ENCODE results near the gene AGK. TPM values are rescaled to one million over a fixed set of nuclear protein-coding genes. Genes with fewer than 3 reads are reported as not detected.

Gene AGK
- total and polyA plus RNA-seq, 2 donors (not counting 1 experiment from before 2014, with no cell fraction given): 12.8 to 26.1 TPM

GRCh38 chr7:141663081-141663849 lies 112.1 kb downstream of the AGK start:
- Histone ChIP-seq H2AFZ (ENCODE audit: insufficient read depth, low read depth, low read length, poor library complexity, severe bottlenecking) (no peak overlapping the region), H3K27ac (ENCODE audit: low read length in 2 of 2) (peak overlapping the region in 1 of 2 donors; percentile 21), H3K27me3 (replicated peaks in 1 of 4; ENCODE audit: control extremely low read depth in 1 of 4, control insufficient read depth in 3 of 4, insufficient read depth in 4 of 4, low read length in 3 of 4) (no peaks in the 10 kb centered on the region), H3K36me3 (replicated peaks in 1 of 2; ENCODE audit: control extremely low read depth in 1 of 2, control insufficient read depth in 1 of 2, extremely low read depth in 1 of 2, insufficient read depth in 2 of 2, low read length in 1 of 2) (peaks cover 3 to 57% of the 10 kb centered on the region in 2 experiments), H3K9me3 (ENCODE audit: control extremely low read depth in 1 of 3, control insufficient read depth in 2 of 3, insufficient read depth in 1 of 3, low read length in 2 of 3) (no peaks in the 10 kb centered on the region), H3K4me3 (ENCODE audit: control extremely low read depth in 1 of 5, extremely low read depth in 1 of 5, insufficient read depth in 1 of 5, low read depth in 2 of 5, low read length in 4 of 5) (no peak overlapping the region), H3K79me2 (ENCODE audit: control insufficient read depth, insufficient read depth, low read length) (no peaks in the 10 kb centered on the region), H3K4me2 (replicated peaks; ENCODE audit: low read depth, low read length, poor library complexity, severe bottlenecking) (no peak overlapping the region), H3K4me1 (ENCODE audit: control insufficient read depth in 2 of 2, insufficient read depth in 2 of 2, low read length in 2 of 2) (no peaks in the 10 kb centered on the region), H4K20me1 (ENCODE audit: control insufficient read depth, insufficient read depth, low read length, poor library complexity, severe bottlenecking) (no peaks in the 10 kb centered on the region), H3K9ac (ENCODE audit: low read length) (no peak overlapping the region)
- Mint-ChIP-seq H3K27ac (peak overlapping the region; percentile 53), H3K27me3 (no peaks in the 10 kb centered on the region), H3K4me3 (no peak overlapping the region), H3K9me3 (ENCODE audit: insufficient read depth) (no peaks in the 10 kb centered on the region), H3K4me1 (peaks cover 11% of the 10 kb centered on the region)
- DNase-seq: no peak
- ChIA-PET POLR2A (no interaction called here), CTCF (interaction anchor here (1.2 to 1.4 kb wide), 2 partner anchors 9 to 58 kb away, joined by 3 to 5 read pairs; no protein-coding TSS in a partner anchor)
- no peak for ATAC-seq (ENCODE audit: low read depth)
- intact Hi-C loops (cut with micrococcal nuclease): no loop called here
- WGBS (ENCODE audit: insufficient coverage): 58% methylated on average over 2 of the region's 6 CpGs
- no peak for TF ChIP-seq CTCF (IDR thresholded peaks at IDR 0.05)
- no peak for TF ChIP-seq EZH2 (IDR thresholded peaks at IDR 0.05; ENCODE audit: borderline replicate concordance, insufficient read depth, low read depth, low read length, poor library complexity, severe bottlenecking)

GRCh38 chr7:141664450-141664849 lies 113.2 kb downstream of the AGK start:
- DNase-seq (no peak), ATAC-seq (ENCODE audit: low read depth) (no peak)
- H3K4me3 Mint-ChIP-seq: no peak overlapping the region
- no peaks in the 10 kb centered on the region for H3K79me2 ChIP-seq (ENCODE audit: control insufficient read depth, insufficient read depth, low read length)
- H2AFZ ChIP-seq (ENCODE audit: insufficient read depth, low read depth, low read length, poor library complexity, severe bottlenecking): no peak overlapping the region
- WGBS (ENCODE audit: insufficient coverage): 100% methylated on average over 4 of the region's 6 CpGs
- no peaks in the 10 kb centered on the region for H4K20me1 ChIP-seq (ENCODE audit: control insufficient read depth, insufficient read depth, low read length, poor library complexity, severe bottlenecking)
- no peaks in the 10 kb centered on the region for H3K9me3 Mint-ChIP-seq (ENCODE audit: insufficient read depth)
- H3K9ac ChIP-seq (ENCODE audit: low read length): no peak overlapping the region
- H3K9me3 ChIP-seq (ENCODE audit: control extremely low read depth in 1 of 3, control insufficient read depth in 2 of 3, insufficient read depth in 1 of 3, low read length in 2 of 3): no peaks in the 10 kb centered on the region
- no peaks in the 10 kb centered on the region for H3K4me1 ChIP-seq (ENCODE audit: control insufficient read depth in 2 of 2, insufficient read depth in 2 of 2, low read length in 2 of 2)
- ChIA-PET POLR2A (no interaction called here), CTCF (interaction anchor here (1.5 kb wide), 2 partner anchors 10 kb away, joined by 4 read pairs; no protein-coding TSS in a partner anchor)
- H3K36me3 ChIP-seq (replicated peaks in 1 of 2; ENCODE audit: control extremely low read depth in 1 of 2, control insufficient read depth in 1 of 2, extremely low read depth in 1 of 2, insufficient read depth in 2 of 2, low read length in 1 of 2): peaks cover 3 to 54% of the 10 kb centered on the region in 2 experiments
- intact Hi-C loops (cut with micrococcal nuclease): no loop called here
- TF ChIP-seq EZH2 (IDR thresholded peaks at IDR 0.05; ENCODE audit: borderline replicate concordance, insufficient read depth, low read depth, low read length, poor library complexity, severe bottlenecking) (no peak), CTCF (IDR thresholded peaks at IDR 0.05) (no peak)
- peaks cover 11% of the 10 kb centered on the region for H3K4me1 Mint-ChIP-seq
- H3K27ac Mint-ChIP-seq: peak overlapping the region; percentile 46
- H3K4me3 ChIP-seq (ENCODE audit: control extremely low read depth in 1 of 5, extremely low read depth in 1 of 5, insufficient read depth in 1 of 5, low read depth in 2 of 5, low read length in 4 of 5): no peak overlapping the region
- H3K27me3 Mint-ChIP-seq: no peaks in the 10 kb centered on the region
- no peaks in the 10 kb centered on the region for H3K27me3 ChIP-seq (replicated peaks in 1 of 4; ENCODE audit: control extremely low read depth in 1 of 4, control insufficient read depth in 3 of 4, insufficient read depth in 4 of 4, low read length in 3 of 4)
- H3K27ac ChIP-seq (ENCODE audit: low read length in 2 of 2): no peak overlapping the region
- no peak overlapping the region for H3K4me2 ChIP-seq (replicated peaks; ENCODE audit: low read depth, low read length, poor library complexity, severe bottlenecking)
